ENCODE results near the gene PTPN1. TPM values are rescaled to one million over a fixed set of nuclear protein-coding genes. Genes with fewer than 3 reads are reported as not detected.

The PTPN1 gene
- total RNA-seq, 1 experiment from 2014 or later, result 30.8 TPM

DNA sequence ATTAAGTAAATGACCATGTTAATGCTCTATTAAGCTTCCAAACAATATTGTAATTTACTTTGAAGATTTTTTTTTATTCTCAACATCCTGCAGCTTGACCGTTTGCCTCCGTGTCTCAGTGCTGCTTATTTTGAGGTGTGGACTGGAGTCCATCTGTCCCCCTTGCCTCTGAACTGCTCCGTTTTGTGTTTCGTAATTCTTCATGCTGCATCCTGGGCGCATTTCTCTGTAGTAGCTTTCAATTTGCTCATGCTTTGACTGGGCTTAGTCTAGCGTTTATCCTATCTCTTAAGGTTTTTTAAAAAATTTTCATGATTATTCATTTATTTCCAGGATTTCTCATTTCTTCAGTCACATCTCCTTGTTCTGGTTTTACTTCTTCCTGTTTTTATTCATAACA, 37.8 kb downstream of the PTPN1 start:
- Histone ChIP-seq H3K4me1 (ENCODE audit: insufficient read depth, low read length) (no peaks in the 10 kb centered on the region), H2BK5ac (ENCODE audit: insufficient read length, low read length) (no peak overlapping the region), H2BK120ac (ENCODE audit: low read depth, low read length, poor library complexity, severe bottlenecking) (no peak overlapping the region), H3K27ac (ENCODE audit: insufficient read length, low read depth, low read length) (no peak overlapping the region), H2AFZ (ENCODE audit: low read length) (no peak overlapping the region), H3K23me2 (ENCODE audit: insufficient read length, low read depth, low read length, poor library complexity, severe bottlenecking) (no peaks in the 10 kb centered on the region), H4K20me1 (ENCODE audit: control insufficient read depth, insufficient read depth, insufficient read length) (no peaks in the 10 kb centered on the region), H3K9ac (ENCODE audit: extremely low read depth, insufficient read length, low read length) (no peak overlapping the region), H2AK5ac (ENCODE audit: insufficient read length, low read length) (no peak overlapping the region), H4K91ac (ENCODE audit: insufficient read length, low read depth, low read length) (no peak overlapping the region), H3K79me2 (ENCODE audit: insufficient read depth, low read length) (no peaks in the 10 kb centered on the region), H4K5ac (ENCODE audit: insufficient read length, low read depth, low read length) (no peak overlapping the region), H3K27me3 (ENCODE audit: insufficient read depth, low read length) (no peaks in the 10 kb centered on the region), H3K18ac (ENCODE audit: insufficient read length, low read depth, low read length) (no peak overlapping the region), H3K23ac (ENCODE audit: insufficient read length, low read depth, low read length) (no peak overlapping the region), H2BK12ac (ENCODE audit: insufficient read length, low read depth, low read length) (no peak overlapping the region), H2BK15ac (ENCODE audit: low read depth, low read length) (no peak overlapping the region), H3K79me1 (ENCODE audit: insufficient read depth, low read depth, low read length, poor library complexity, severe bottlenecking) (no peaks in the 10 kb centered on the region), H3K9me3 (ENCODE audit: control insufficient read depth, low read depth, low read length) (no peaks in the 10 kb centered on the region), H3K4me2 (ENCODE audit: insufficient read depth, insufficient read length, low read length) (no peak overlapping the region), H3K56ac (ENCODE audit: insufficient read length, low read depth, low read length) (no peak overlapping the region), H3K14ac (ENCODE audit: insufficient read depth, low read length) (no peak overlapping the region), H3T11ph (ENCODE audit: low read length) (no peak overlapping the region), H4K8ac (replicated peaks; ENCODE audit: insufficient read length, low read depth, low read length) (no peak overlapping the region), H2BK20ac (ENCODE audit: low read depth, low read length, poor library complexity, severe bottlenecking) (no peak overlapping the region), H3K4ac (ENCODE audit: low read depth, low read length) (no peak overlapping the region)
- no peak overlapping the region; a peak in 1 of 5 replicates for H3K4me3 Mint-ChIP-seq
- TF ChIP-seq, protein P1, sequence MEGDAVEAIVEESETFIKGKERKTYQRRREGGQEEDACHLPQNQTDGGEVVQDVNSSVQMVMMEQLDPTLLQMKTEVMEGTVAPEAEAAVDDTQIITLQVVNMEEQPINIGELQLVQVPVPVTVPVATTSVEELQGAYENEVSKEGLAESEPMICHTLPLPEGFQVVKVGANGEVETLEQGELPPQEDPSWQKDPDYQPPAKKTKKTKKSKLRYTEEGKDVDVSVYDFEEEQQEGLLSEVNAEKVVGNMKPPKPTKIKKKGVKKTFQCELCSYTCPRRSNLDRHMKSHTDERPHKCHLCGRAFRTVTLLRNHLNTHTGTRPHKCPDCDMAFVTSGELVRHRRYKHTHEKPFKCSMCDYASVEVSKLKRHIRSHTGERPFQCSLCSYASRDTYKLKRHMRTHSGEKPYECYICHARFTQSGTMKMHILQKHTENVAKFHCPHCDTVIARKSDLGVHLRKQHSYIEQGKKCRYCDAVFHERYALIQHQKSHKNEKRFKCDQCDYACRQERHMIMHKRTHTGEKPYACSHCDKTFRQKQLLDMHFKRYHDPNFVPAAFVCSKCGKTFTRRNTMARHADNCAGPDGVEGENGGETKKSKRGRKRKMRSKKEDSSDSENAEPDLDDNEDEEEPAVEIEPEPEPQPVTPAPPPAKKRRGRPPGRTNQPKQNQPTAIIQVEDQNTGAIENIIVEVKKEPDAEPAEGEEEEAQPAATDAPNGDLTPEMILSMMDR (conservative IDR thresholded peaks at IDR 0.05), result no peak
- no peaks in the 10 kb centered on the region for H3K27me3 Mint-ChIP-seq (ENCODE audit: low read depth)
- H3K4me1 Mint-ChIP-seq, result peaks cover 9 to 15% of the 10 kb centered on the region in 2 experiments
- H3K36me3 Mint-ChIP-seq (ENCODE audit: insufficient read depth in 1 of 3, low read depth in 3 of 3), result no peaks in the 10 kb centered on the region; a peak in 1 of 7 replicates
- no peaks in the 10 kb centered on the region; a peak in 1 of 5 replicates for H3K9me3 Mint-ChIP-seq
- DNase-seq, result no peak
- no CpG with 5 or more reads among the region's 6 CpGs for WGBS (ENCODE audit: extremely low coverage, insufficient read length, low lambda C conversion rate)
- 0 out of 7 replicates have a peak overlapping the region, but pooled peaks of 1 of the 3 experiments have one; percentile 3 for H3K27ac Mint-ChIP-seq
